GM18499 (cell line): ENCODE results near the gene SLC25A40.
"Not testable (repeated sequence)": the region's sequence is repeated elsewhere in the genome, so short reads cannot be mapped to it uniquely, and the experiment has no call there.

ENCODE experiments used
- ATAC-seq: cut with Tn5 transposase; IDR thresholded peaks from one replicate; pipeline ENCODE4 v1.9.1; 2021; ENCODE audit warnings: moderate number of reproducible peaks; ENCODE audit not compliant: insufficient read depth, unreplicated experiment

Gene SLC25A40, protein sequence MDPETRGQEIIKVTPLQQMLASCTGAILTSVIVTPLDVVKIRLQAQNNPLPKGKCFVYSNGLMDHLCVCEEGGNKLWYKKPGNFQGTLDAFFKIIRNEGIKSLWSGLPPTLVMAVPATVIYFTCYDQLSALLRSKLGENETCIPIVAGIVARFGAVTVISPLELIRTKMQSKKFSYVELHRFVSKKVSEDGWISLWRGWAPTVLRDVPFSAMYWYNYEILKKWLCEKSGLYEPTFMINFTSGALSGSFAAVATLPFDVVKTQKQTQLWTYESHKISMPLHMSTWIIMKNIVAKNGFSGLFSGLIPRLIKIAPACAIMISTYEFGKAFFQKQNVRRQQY

GRCh38 chr7:87876040-87876868 is at the start of gene SLC25A40, which contains the start of gene DBF4:
TSS of gene SLC25A40 (minus strand) at chr7:87876360. CDS start at chr7:87858727, 17,633 bp downstream.
TSS of gene DBF4 (plus strand) at chr7:87876493. CDS start at chr7:87876733, 240 bp downstream.
- ATAC-seq, result peak; percentile 73

- ATAC-seq, result not testable (repeated sequence)
These were observed 46.7 kb upstream of the SLC25A40 start for GRCh38 chr7:87922759-87923395.

DNA sequence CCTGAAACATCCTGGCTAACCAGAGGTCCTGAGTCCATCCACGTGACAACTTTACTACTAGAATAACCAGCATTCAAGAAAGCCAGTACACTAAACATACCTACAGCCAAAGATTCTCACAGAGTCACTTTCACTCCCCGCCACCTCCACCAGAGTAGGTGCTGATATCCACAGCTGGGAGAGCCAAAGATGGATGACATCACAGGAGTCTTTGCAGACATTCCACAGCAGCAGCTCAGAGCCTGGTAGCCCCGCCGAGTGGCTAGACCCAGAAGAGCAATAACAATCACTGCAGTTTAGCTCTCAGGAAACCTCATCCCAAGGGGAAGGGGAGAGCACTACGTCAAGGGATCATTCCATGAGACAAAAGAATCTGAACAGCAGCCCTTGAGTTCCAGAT is 44.4 kb upstream of the SLC25A40 start:
- ATAC-seq, result no peak

DNA sequence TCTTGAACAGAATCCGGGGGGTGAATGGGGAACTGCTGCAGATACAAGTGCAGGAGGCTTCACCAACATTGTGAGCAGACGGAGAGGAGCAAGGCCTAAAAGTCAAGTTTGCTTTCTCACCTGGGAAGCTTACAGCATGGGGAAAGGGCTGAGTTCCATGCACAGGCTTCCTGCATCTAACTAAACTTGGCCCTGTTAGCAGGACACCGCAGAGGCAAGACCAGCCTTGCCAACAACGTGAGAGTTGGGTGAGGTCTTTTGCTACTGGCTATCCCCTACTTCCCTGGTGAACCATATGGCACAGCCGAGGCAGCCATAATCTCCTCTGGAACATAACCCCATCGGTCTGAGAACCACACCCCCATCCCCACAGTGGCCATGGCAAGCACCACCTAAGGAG is 43.7 kb upstream of the SLC25A40 start:
- ATAC-seq, result no peak

DNA sequence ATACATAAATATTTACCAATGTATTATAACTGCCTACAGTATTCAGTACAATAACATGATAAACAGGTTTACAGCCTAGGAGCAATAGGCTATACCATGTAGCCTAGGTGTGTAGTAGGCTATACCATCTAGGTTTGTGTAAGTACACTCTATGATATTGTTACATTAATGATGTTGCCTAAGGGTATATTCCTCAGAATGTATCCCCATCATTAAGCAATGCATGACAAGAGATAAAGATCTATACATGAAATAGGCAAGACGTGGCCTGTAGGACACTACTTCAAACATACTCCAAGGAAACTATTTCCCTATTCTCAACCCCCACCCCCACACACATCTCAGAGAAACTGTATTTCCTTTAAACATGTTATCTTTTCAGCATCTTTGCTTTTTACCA is 42.6 kb upstream of the SLC25A40 start:
- ATAC-seq, result no peak

DNA sequence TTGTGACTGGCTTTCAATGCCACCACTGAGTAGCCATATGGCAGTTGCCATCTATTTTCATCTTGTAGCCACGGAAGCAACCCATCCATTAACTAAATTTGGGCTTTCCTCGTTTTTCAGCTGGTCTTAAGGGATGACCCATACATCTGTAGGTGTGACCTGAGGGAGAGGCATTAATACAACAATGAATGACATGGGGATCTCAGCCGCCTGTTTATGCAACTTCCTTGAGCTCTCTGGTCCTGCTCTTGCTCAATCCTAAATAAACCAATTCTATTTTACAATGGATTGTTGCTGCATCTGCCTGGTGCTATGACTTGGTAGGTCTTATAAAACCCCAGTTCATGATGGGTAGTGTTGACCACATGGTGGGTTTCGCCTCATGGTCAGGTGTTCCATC is 36.0 kb upstream of the SLC25A40 start:
- no peak for ATAC-seq

GRCh38 chr7:87908814-87909213 is 32.7 kb upstream of the SLC25A40 start:
- ATAC-seq, result not testable (repeated sequence)

DNA sequence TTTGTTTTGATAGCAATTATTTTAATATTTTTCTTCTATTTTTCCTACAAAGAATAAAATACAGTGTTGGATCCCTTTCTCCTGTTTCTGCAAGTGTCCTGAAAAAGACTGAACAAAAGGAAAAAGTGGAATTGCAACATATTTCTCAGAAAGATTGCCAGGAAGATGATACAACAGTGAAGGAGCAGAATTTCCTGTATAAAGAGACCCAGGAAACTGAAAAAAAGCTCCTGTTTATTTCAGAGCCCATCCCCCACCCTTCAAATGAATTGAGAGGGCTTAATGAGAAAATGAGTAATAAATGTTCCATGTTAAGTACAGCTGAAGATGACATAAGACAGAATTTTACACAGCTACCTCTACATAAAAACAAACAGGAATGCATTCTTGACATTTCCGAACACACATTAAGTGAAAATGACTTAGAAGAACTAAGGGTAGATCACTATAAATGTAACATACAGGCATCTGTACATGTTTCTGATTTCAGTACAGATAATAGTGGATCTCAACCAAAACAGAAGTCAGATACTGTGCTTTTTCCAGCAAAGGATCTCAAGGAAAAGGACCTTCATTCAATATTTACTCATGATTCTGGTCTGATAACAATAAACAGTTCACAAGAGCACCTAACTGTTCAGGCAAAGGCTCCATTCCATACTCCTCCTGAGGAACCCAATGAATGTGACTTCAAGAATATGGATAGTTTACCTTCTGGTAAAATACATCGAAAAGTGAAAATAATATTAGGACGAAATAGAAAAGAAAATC is 31.2 kb upstream of the SLC25A40 start:
- ATAC-seq, result not testable (repeated sequence)

DNA sequence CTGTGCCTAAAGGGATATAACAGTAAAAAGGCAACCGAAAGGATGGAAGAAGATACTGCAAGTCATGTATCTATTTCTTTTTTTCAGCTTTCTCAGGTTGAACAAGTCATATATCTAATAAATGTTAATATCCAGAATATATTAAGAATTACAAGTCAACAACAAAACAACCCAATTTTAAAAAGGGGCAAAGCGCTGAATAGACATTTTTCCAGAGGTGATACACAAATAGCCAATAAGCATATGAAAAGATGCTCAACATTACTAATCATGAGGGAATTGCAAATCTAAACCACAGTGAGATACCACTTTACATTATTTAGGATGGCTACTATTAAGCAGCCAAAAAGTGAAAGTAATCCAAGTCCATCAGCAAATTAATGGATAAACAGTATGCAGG is 23.1 kb upstream of the SLC25A40 start:
- ATAC-seq, result no peak

DNA sequence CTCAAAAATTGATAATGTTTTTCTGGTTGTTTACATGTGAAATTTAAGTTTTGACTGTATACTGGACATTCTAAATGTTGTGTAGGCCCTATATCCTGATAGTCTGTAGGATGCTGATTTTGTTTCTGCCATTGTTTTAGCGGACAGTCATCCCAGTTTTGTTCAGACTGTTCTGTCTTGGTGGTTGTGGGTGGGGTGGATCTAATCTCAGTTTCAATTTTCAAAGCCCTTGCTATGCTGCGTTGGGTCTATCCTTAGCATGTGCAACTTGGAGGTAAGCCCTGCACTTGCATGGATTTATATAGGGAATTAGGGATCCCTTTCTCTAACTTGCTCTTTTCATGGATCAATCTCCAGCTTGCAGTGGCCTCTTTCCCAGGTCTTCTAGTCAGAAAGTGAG is 19.2 kb upstream of the SLC25A40 start:
- no peak for ATAC-seq

DNA sequence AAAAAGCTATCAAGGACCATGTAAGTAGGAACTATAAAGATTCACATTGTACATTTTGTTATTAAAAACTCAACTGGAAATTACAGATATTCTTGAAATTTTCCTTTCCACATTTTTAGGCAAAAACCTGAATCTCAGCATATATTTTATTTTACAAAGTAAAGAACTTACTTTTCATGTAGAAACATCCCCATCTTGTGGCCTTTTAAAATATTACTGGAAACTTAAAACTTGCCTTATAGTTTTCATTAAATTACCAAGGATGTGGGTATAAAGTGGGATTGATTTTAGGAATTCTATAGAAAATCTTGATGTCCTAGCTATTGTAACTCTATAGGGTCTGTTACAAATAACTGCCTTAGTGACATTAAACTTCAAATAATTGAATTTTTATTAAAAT is 10.7 kb upstream of the SLC25A40 start:
- ATAC-seq, result no peak

DNA sequence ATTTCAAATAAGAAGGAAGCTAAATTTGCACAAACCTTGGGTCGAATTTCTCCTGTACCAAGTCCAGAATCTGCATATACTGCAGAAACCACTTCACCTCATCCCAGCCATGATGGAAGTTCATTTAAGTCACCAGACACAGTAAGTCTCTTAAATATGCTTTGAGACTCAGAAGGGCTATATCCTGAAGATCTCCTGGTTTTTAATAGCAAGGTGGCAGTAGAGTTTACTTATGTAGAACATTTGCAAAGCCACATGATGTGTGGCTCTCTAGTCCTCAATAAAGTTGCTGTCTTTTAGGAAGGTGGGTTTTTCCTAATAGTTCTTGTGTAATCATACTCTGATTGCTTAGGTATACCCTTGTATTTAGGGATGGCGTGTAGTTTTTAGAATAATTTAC is 8.9 kb upstream of the SLC25A40 start:
- ATAC-seq, result no peak

GRCh38 chr7:87882151-87882937 is 6.2 kb upstream of the SLC25A40 start:
- no peak for ATAC-seq

GRCh38 chr7:87878208-87878735 is 2.1 kb upstream of the SLC25A40 start:
- no peak for ATAC-seq

GRCh38 chr7:87877366-87878040 is 1.3 kb upstream of the SLC25A40 start:
- no peak for ATAC-seq

- no peak for ATAC-seq
These were observed 692 bp upstream of the SLC25A40 start for GRCh38 chr7:87876869-87877234.

GRCh38 chr7:87875151-87876039 is 765 bp downstream of the SLC25A40 start:
- ATAC-seq, result peak; percentile 4

DNA sequence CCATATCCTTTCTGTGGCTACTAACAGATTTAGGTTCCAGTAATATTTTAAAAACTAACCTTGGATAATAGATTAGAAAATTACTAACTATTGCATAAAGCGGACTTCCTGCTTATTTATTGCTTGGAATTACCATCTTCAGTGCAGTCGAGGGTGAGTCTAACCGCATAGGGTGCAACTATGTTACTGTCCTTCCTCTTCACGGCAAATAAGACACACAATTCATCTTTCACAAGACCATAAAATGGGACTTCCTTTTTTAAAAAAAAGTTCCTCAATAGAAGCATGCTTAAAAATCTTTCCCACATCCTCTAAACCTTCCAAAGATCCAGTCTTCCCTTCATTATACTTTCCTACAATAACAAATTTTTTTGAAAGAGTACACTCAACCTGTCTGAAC is 2.1 kb downstream of the SLC25A40 start:
- ATAC-seq, result no peak
